Fibroblast of the aortic adventitia (primary cell): Measurements from ENCODE around the gene METTL26. TPM values are rescaled to one million over a fixed set of nuclear protein-coding genes. Genes with fewer than 3 reads are reported as not detected.

ENCODE experiments used
- DNase-seq: peaks from one replicate; pipeline ENCODE4 v3.0.0-alpha.2; 2010; ENCODE audit warnings: low read depth
- H3K4me3 ChIP-seq: 2 replicates; pipeline ENCODE4 v1.5.1; 2011; ENCODE audit warnings: low read depth, mild to moderate bottlenecking, control low read depth, low read length, moderate library complexity
- CTCF ChIP-seq: IDR thresholded peaks from 2 replicates; pipeline ENCODE4 v1.5.1; 2011; ENCODE audit warnings: mild to moderate bottlenecking, low read length, control low read depth, inconsistent platforms; ENCODE audit not compliant: insufficient read depth
- total RNA-seq: library from RNA; depleted of rRNA; stranded (reverse); fragments of >200 nt; gene quantifications from 2 replicates; pipeline ENCODE4 v1.2.3, GENCODE V29; 2012; ENCODE audit warnings: low replicate concordance

Gene METTL26
- total RNA-seq, 1 donor: 85.0 TPM

GRCh38 chr16:674214-674881 is 38.2 kb upstream of the METTL26 start:
- no peak for DNase-seq
- no peak for TF ChIP-seq CTCF

GRCh38 chr16:673399-673991 is 37.4 kb upstream of the METTL26 start:
- no peak for TF ChIP-seq CTCF
- no peak for DNase-seq

More at GRCh38 chr16:674214-674881, 38.2 kb upstream of the METTL26 start:
- H3K4me3 ChIP-seq: no peak overlapping the region

GRCh38 chr16:672851-673250 is 36.7 kb upstream of the METTL26 start:
- no peak overlapping the region for H3K4me3 ChIP-seq
- no peak for DNase-seq
- TF ChIP-seq CTCF: no peak

More at GRCh38 chr16:673399-673991, 37.4 kb upstream of the METTL26 start:
- H3K4me3 ChIP-seq: no peak overlapping the region

- no peak for DNase-seq
- TF ChIP-seq CTCF: no peak
- H3K4me3 ChIP-seq: no peak overlapping the region
Measured at GRCh38 chr16:672371-672770, 36.3 kb upstream of the METTL26 start.

GRCh38 chr16:671353-672131 is 35.4 kb upstream of the METTL26 start:
- no peak overlapping the region for H3K4me3 ChIP-seq
- TF ChIP-seq CTCF: no peak
- no peak for DNase-seq

- DNase-seq: no peak
- no peak overlapping the region for H3K4me3 ChIP-seq
- TF ChIP-seq CTCF: no peak
Measured at GRCh38 chr16:670485-671352, 34.6 kb upstream of the METTL26 start.
